Urothelium cell line (cell line): ENCODE results near the gene SKIC3.

Experiments
- DNase-seq: peaks from one replicate; pipeline ENCODE4 v3.0.0; 2011; ENCODE audit warnings: low spot score, mixed read lengths
- FAIRE-seq: peaks from 2 replicates; lab custom pipeline; 2011; peaks lifted over from hg19 to GRCh38; lab: Jason Lieb, UNC

The SKIC3 gene

DNA sequence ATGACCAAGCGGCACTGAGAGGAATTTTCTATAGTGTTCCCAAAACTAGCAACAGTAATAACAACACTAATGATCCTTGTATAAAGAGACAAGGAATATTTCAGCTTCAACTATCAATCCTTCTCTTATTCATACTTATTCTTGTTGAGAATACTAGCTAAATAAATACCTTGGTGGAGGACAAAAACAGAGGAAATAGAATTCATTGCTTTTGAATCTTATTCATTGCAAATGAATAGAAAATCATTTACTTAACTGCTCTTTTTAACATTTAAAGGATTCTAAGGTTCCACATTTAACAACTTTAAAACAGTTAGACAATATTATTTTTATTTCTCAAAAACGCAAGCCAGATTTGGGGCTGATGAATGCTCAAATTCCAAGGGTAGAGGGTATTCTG, 22.4 kb downstream of the SKIC3 start:
- no peak for DNase-seq
- no peak for FAIRE-seq

- no peak for FAIRE-seq
- DNase-seq = no peak
Measured at GRCh38 chr5:95531491-95531890, 23.3 kb downstream of the SKIC3 start.

DNA sequence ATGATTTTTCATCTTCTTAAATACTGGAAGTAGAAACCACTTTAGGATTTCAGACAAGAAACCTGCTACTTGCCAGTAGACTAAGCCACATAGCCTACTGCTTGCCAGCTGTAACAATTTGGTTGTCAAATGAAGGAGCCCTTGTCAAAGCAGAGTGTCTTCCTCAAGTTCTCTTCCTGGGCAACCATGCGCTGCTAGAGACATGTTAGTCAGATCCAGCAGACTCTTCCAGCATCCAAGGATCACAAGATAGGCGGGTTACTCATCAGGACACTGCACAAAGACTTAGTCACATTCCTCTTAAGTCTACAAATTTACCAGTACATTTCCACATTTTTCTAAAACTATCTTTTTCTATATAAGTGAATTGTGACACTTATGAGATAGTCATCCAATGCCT, 24.4 kb downstream of the SKIC3 start:
- DNase-seq (no peak), FAIRE-seq (no peak)

DNA sequence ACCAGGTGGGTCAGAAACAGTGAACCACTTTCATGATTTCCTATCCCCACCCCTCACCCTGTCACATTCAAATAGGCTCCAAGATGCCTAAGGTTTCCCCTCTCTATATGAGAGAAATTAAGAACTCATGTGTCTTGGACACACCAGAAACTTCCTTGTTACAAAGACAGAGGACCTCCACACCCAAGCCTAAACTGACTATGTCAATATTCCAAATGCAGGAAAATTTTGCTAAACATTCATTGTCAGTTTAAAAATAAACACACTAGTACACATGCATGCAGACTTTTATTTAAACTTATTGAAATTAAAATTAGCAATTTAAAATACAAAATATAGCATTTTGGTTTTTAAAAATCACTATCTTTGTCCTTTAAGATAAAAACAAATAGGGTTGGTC, 26.2 kb downstream of the SKIC3 start:
- FAIRE-seq (no peak), DNase-seq (no peak)

DNA sequence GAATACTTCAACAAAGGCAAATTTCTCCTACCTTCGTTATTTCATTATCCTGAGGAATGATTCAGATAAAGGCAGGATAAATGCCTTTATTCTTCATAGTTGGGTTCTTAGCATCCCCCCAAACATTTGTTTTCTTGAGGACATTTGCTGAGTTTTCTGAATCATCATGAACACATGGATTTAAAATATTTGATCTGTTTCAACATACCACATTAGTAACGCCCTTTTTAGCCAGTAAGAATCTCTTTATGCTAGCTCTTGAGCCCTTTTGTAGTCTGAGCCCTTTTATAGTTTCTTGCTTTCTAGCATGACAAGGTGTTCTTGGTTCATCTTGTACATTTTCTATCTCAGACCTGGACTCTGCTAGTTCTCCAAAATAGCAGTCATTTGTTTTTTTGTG, 27.9 kb downstream of the SKIC3 start:
- DNase-seq = no peak
- no peak for FAIRE-seq

- no peak for DNase-seq
- FAIRE-seq = no peak
Measured at GRCh38 chr5:95524423-95524822, 30.4 kb downstream of the SKIC3 start.

DNA sequence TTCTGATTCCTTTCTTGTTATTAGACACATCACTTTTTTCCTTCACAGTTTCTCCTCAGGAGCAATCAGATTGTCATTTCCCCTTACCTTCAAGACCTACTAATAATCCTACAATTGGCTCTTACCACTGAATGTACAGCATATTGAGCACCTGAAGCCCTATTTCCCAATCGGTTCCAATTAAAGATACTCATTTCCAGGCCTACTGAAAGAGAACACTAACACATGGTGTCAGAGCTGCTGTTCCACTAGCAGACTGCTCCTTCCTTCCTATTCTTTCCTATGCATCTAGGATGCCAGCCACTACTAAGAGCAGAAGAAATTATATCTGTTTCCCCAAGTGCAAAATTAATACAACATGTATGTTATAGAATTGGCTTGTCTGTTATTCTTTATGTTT, 34.6 kb downstream of the SKIC3 start:
- DNase-seq (no peak), FAIRE-seq (no peak)

DNA sequence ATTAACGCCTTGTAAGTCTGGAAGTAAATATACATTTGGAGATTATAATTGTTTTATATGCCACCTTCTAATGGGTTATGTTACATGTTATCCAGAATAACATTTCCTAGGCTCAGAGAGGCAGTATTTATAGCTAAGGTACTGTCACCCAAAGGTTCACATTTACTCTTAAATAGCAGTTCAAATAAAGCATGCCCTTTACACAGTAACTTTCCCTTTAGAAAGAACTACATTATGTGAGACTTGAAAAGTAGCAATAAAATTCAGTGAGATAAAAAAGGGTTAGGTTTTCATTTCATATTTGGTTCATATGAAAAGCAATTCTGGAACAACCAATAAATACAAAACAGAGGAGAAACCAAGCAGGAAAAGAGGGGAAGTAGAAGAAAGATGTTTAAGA, 35.1 kb downstream of the SKIC3 start:
- FAIRE-seq (no peak), DNase-seq (no peak)

- FAIRE-seq = no peak
Measured at GRCh38 chr5:95519151-95519550, 35.6 kb downstream of the SKIC3 start.

GRCh38 chr5:95518417-95518816, 36.4 kb downstream of the SKIC3 start:
- DNase-seq (no peak), FAIRE-seq (no peak)

More at GRCh38 chr5:95519151-95519550, 35.6 kb downstream of the SKIC3 start:
- no peak for DNase-seq

DNA sequence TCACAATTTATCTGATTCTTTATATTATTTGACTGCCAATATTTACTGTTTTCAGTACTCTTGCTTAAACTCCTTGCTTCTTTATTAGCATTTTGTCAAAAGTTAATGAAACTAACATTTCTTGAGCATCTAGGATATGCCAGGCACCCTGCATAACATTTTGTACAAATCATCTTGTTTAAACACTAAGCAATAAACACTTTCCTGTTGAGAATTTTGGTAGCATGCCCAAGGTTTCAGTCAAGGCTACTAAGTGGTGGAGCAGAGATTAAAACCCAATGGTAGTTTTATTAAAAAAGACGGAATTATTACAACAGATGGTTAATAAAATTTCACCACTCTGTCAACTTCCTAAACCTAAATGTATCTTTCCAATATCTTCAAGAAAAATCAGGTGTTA, 43.2 kb downstream of the SKIC3 start:
- DNase-seq (no peak), FAIRE-seq (no peak)

DNA sequence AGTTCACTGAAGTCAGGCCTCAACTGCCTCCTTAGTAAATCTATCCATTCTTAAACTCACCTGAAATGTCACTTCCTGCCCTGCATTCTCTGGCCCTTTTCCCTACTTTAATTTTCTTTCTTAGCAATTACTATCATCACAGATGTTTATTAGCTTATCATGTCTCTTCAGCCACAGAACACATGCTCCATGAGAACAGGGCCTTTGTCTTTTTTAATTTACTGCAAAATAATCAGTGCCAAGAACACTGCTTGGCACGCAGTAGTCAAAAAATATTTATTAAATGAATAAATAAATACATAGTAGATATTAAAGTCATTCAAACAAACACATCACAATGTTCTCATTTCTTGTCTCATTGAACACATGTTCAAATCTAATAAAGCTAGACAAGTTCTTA, 46.2 kb downstream of the SKIC3 start:
- no peak for DNase-seq
- no peak for FAIRE-seq
